Tibial nerve (tissue), 4 donors: ENCODE measurements around the gene FAM168B. TPM values are rescaled to one million over a fixed set of nuclear protein-coding genes. Genes with fewer than 3 reads are reported as not detected.

Experiments used
- DNase-seq, 2 donors: peaks; one replicate each; pipeline ENCODE4 v3.0.0-alpha.2; 2019; ENCODE audit warnings: low spot score in 2 of 2
- H3K27ac ChIP-seq, 4 donors: fragments of 200-600 bp; sonication (generic) in 3 of 4; one replicate each; pipeline ENCODE4 v1.5.1; 2017 to 2019; ENCODE audit warnings: mild to moderate bottlenecking in 1 of 4
- H3K27me3 ChIP-seq, 2 donors: fragments of 200-600 bp; sonication (generic) in 1 of 2; one replicate each; pipeline versions ENCODE4 v1.5.1 to v1.6.0; 2017 to 2019
- H3K36me3 ChIP-seq, 3 donors: fragments of 200-600 bp; sonication (generic); one replicate each; pipeline ENCODE4 v1.5.1; 2018 to 2019
- H3K4me1 ChIP-seq, 4 donors: fragments of 200-600 bp; sonication (generic) in 3 of 4; one replicate each; pipeline ENCODE4 v1.5.1; 2017 to 2019
- H3K4me3 ChIP-seq, 4 donors: fragments of 200-600 bp; sonication (generic) in 3 of 4; one replicate each; pipeline ENCODE4 v1.5.1; 2017 to 2019; ENCODE audit warnings: mild to moderate bottlenecking in 1 of 4, moderate library complexity in 1 of 4
- H3K9me3 ChIP-seq, 4 donors: fragments of 200-600 bp; sonication (generic) in 3 of 4; one replicate each; pipeline ENCODE4 v1.5.1; 2017 to 2019
- EP300 ChIP-seq, 2 donors: sonication (generic); formaldehyde crosslinking; IDR thresholded peaks; one replicate each; pipeline ENCODE4 v1.6.1; 2017; ENCODE audit warnings: antibody characterized with exemption in 2 of 2, mild to moderate bottlenecking in 1 of 2
- POLR2A ChIP-seq, 2 donors: fragments of 450-650 bp; IDR thresholded peaks; one replicate each; pipeline ENCODE4 v1.6.1; 2017; ENCODE audit warnings: antibody characterized with exemption in 2 of 2, mild to moderate bottlenecking in 2 of 2, moderate library complexity in 2 of 2
- WGBS, 2 donors: methylation state at CpG; one replicate each; pipeline ENCODE4 v1.1.5; 2018; 5-methylcytosine and 5-hydroxymethylcytosine counted together
- total RNA-seq, 4 donors: library from RNA; depleted of rRNA; stranded (reverse); fragments of >200 nt; gene quantifications; one replicate each; pipeline ENCODE4 v1.1.0, GENCODE V29; 2016
- TF ChIP-seq, protein P1 (sequence below), 5 experiments: fragments of 200-600 bp in 3 of 5; fragments of 450-650 bp in 2 of 5; sonication (generic) in 3 of 5; IDR thresholded peaks; one replicate each; pipeline ENCODE4 v1.5.1; 2016 to 2019; ENCODE audit warnings: antibody characterized with exemption in 5 of 5, mild to moderate bottlenecking in 3 of 5, moderate library complexity in 2 of 5

FAM168B gene
- total RNA-seq, 4 donors from 2014 or later, result 96.0 to 115 (median 107) TPM

DNA sequence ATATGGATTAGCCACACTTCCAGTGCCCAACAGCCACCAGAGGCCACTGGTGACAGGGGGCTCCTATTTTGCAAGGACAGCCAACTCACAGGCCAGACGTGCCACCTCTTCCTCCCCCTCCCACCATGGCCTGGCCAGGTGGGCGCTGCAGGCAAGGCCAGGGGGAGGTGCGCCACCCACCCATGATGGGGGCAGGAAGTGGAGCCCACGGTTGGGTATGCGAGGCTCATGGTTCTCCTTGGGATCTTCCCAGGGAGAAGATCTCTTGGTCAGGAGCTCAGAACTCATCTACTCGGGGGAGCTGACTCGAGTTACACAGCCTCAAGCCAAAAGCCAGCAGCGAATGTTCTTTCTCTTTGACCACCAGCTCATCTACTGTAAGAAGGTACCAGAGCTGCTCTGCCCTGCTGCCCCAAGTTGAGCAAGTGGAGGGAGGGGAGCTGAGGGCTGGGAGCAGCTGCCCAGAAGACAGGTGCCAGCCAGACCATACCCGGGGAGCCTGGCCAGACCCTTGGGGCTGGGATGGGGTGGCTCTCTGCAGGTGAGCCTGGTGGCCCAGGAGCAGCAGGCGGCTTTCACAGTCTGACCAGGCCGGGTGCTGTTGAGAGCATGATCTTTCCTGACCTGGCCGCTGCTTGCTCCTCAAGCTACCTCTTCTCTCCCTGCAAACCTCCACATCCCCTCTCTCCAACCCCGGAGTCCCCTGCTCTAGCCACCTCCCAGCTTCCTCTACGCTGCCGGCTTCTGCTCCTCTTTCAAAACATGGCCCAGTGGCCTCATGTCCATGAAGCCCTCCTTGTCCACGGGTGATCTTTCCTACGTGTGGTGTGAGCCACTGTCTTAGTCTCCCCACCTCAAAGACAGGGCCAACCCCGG lies 49.8 kb downstream of the FAM168B start:
- H3K4me1 ChIP-seq, result peaks cover 0 to 3% (median 0%) of the 10 kb centered on the region in 4 donors
- TF ChIP-seq EP300 (IDR thresholded peaks at IDR 0.05), result no peak
- TF ChIP-seq POLR2A (IDR thresholded peaks at IDR 0.05), result no peak
- TF ChIP-seq, protein P1, sequence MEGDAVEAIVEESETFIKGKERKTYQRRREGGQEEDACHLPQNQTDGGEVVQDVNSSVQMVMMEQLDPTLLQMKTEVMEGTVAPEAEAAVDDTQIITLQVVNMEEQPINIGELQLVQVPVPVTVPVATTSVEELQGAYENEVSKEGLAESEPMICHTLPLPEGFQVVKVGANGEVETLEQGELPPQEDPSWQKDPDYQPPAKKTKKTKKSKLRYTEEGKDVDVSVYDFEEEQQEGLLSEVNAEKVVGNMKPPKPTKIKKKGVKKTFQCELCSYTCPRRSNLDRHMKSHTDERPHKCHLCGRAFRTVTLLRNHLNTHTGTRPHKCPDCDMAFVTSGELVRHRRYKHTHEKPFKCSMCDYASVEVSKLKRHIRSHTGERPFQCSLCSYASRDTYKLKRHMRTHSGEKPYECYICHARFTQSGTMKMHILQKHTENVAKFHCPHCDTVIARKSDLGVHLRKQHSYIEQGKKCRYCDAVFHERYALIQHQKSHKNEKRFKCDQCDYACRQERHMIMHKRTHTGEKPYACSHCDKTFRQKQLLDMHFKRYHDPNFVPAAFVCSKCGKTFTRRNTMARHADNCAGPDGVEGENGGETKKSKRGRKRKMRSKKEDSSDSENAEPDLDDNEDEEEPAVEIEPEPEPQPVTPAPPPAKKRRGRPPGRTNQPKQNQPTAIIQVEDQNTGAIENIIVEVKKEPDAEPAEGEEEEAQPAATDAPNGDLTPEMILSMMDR (IDR thresholded peaks at IDR 0.05), result no peak
- H3K27ac ChIP-seq, result no peak overlapping the region
- WGBS, 2 donors, result 83 to 85% methylated on average over 15 to 17 of the region's 18 CpGs
- H3K27me3 ChIP-seq, result no peaks in the 10 kb centered on the region
- no peak for DNase-seq
- no peaks in the 10 kb centered on the region for H3K9me3 ChIP-seq
- H3K36me3 ChIP-seq, result peaks cover 0 to 70% (median 0%) of the 10 kb centered on the region in 3 donors
- no peak overlapping the region for H3K4me3 ChIP-seq

DNA sequence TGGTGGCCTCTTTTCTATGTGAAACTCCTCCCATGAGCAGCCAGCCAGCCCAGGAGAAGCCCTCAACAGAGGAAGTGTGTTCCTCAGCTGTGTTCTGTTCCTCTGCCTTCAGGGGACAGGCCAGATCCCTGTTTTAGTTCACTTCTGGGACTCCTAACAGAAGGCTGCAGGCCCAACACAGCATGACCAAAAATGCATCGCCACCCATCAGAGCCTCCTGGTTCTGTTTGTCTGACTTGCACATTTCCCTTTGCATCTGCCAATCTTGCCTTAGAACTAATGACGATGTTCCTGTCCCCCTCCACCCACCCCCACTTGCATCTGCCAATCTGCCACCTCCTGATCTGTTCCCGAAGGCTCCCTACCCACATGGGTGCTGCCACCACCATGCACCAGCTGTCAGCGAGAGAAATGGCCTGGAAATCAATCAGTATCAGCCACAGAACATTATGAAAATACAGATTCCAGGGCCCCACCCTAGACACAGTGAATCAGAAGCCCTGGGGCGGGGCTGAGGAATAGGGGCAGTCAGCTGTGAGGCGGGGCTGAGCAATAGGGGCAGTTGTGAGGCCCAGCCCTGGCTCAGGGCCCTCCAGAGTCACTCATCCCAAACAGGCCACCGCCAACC lies 51.0 kb downstream of the FAM168B start:
- 91 to 92% methylated on average over 7 of the region's 7 CpGs for WGBS, 2 donors
- no peak for DNase-seq
- no peak for TF ChIP-seq POLR2A (IDR thresholded peaks at IDR 0.05)
- TF ChIP-seq, protein P1 (IDR thresholded peaks at IDR 0.05), result no peak
- TF ChIP-seq EP300 (IDR thresholded peaks at IDR 0.05), result no peak
- no peak overlapping the region for H3K4me3 ChIP-seq
- no peak overlapping the region for H3K27ac ChIP-seq
- H3K4me1 ChIP-seq, result peaks cover 0 to 3% (median 0%) of the 10 kb centered on the region in 4 donors
- no peaks in the 10 kb centered on the region for H3K27me3 ChIP-seq
- no peaks in the 10 kb centered on the region for H3K9me3 ChIP-seq
- H3K36me3 ChIP-seq, result peaks cover 0 to 60% (median 0%) of the 10 kb centered on the region in 3 donors

DNA sequence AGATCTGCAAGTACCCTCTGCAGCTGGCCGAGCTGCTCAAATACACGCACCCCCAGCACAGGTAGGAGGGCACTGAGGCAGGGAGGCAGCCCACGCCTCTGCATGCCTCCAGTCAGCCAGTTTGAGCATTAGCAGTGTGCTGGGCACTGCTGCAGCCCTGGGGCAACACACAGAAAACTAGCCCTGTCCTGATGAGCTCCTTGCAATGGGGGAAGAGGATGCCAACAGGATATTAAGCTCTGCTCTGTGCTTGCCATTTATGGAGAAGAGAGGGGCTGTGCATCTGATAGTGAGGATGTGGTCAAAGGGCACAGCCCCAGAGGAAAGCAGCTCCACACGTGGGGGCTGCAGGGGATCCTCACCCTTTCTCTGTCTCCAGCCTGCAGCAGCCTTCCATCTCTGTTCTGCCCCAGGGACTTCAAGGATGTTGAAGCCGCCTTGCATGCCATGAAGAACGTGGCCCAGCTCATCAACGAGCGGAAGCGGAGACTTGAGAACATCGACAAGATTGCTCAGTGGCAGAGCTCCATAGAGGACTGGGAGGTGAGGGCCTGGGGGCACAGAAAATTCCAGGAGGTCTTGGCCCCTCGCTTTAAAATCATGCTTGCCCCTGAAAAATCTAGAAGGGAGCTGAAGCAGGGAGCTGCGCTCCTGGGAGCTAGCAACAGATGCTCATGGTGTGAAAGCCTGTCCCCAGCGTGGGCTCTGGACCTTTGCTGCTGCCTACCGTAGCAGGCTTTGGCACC lies 51.7 kb downstream of the FAM168B start:
- Histone ChIP-seq H3K27me3 (no peaks in the 10 kb centered on the region), H3K4me3 (no peak overlapping the region), H3K4me1 (peaks cover 0 to 3% (median 0%) of the 10 kb centered on the region in 4 donors), H3K9me3 (no peaks in the 10 kb centered on the region), H3K36me3 (peaks cover 0 to 53% (median 0%) of the 10 kb centered on the region in 3 donors), H3K27ac (no peak overlapping the region)
- no peak for TF ChIP-seq POLR2A (IDR thresholded peaks at IDR 0.05)
- TF ChIP-seq, protein P1 (IDR thresholded peaks at IDR 0.05), result no peak
- no peak for TF ChIP-seq EP300 (IDR thresholded peaks at IDR 0.05)
- WGBS, 2 donors, result 85 to 87% methylated on average over 13 to 14 of the region's 14 CpGs
- no peak for DNase-seq

DNA sequence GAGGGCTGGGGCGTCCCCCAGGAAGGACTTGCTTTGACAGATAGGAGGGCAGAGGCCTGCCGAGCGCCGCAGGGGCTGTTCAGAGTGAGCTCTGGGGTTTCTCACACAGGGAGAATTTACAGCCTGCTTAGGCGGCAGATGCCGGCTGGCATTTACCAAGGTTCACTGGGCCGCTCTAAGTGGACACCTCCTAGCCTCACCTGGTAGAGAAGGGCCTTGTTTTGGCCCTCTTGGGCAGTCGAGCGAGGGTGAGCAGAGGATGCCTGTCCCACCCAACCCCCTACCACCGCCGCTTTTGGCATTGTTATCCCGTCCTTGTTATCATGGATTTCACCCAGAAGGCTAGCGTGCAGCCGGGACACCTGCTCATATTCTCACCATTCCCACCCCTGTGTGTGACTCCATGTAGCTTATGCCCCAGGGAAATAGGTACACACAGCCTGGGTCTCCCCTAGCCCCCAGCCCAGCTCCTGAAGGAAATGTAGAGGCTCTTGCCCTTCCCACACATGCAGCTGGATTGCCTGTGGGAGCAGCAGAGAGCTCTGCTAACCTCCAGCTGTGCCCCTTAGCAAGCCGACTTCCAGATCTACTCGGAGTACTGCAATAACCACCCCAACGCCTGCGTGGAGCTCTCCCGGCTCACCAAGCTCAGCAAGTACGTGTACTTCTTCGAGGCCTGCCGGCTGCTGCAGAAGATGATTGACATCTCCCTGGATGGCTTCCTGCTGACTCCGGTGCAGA lies 52.4 kb downstream of the FAM168B start:
- H3K9me3 ChIP-seq, result no peaks in the 10 kb centered on the region
- 62 to 66% methylated on average over 17 to 22 of the region's 23 CpGs for WGBS, 2 donors
- no peaks in the 10 kb centered on the region for H3K27me3 ChIP-seq
- peaks cover 0 to 46% (median 0%) of the 10 kb centered on the region in 3 donors for H3K36me3 ChIP-seq
- no peak for DNase-seq
- no peak overlapping the region for H3K27ac ChIP-seq
- no peak overlapping the region for H3K4me3 ChIP-seq
- peaks cover 0 to 5% (median 0%) of the 10 kb centered on the region in 4 donors for H3K4me1 ChIP-seq
- no peak for TF ChIP-seq EP300 (IDR thresholded peaks at IDR 0.05)
- TF ChIP-seq, protein P1 (IDR thresholded peaks at IDR 0.05), result peak in 1 of 5 experiments; percentile 10
